Neural cell (in vitro differentiated cells): ENCODE results near the gene OLFM1. TPM values are rescaled to one million over a fixed set of nuclear protein-coding genes. Genes with fewer than 3 reads are reported as not detected.

Source experiments
- H2AFZ ChIP-seq: fragments of 200-600, 300-800 bp; sonication (generic), shearing (Covaris generic); 2 replicates; pipeline ENCODE4 v1.6.0; 2014; ENCODE audit warnings: low read depth, mild to moderate bottlenecking, antibody characterized with exemption, low read length, moderate library complexity
- H3F3A ChIP-seq: fragments of 200-600 bp; shearing (Covaris generic); 2 replicates; pipeline ENCODE4 v1.6.1; 2016; ENCODE audit warnings: mild to moderate bottlenecking, moderate library complexity, mixed read lengths, antibody characterized with exemption, low read length; ENCODE audit not compliant: insufficient read depth, poor library complexity, severe bottlenecking
- H3K27ac ChIP-seq: fragments of 200-600, 300-800 bp; sonication (generic), shearing (Covaris generic); 2 replicates; pipeline ENCODE4 v1.5.1; 2014; ENCODE audit warnings: mild to moderate bottlenecking, low read length, moderate library complexity
- H3K27me3 ChIP-seq: fragments of 300-800, 200-600 bp; sonication (generic), shearing (Covaris generic); 2 replicates; pipeline ENCODE4 v1.6.0; 2014; ENCODE audit warnings: mild to moderate bottlenecking, low read depth, low read length, moderate library complexity; ENCODE audit not compliant: insufficient read depth
- H3K36me3 ChIP-seq: fragments of 300-800, 200-600 bp; sonication (generic), shearing (Covaris generic); 2 replicates; pipeline ENCODE4 v1.5.1; 2014; ENCODE audit warnings: mild to moderate bottlenecking, antibody characterized with exemption, low read length, moderate library complexity; ENCODE audit not compliant: insufficient read depth
- H3K4me2 ChIP-seq: fragments of 300-800, 200-600 bp; sonication (generic), shearing (Covaris generic); 2 replicates; pipeline ENCODE4 v1.6.0; 2014; ENCODE audit warnings: mild to moderate bottlenecking, low read length
- H3K4me3 ChIP-seq: fragments of 300-800, 200-600 bp; sonication (generic), shearing (Covaris generic); 2 replicates; pipeline ENCODE4 v1.5.1; 2014; ENCODE audit warnings: mild to moderate bottlenecking, low read length, moderate library complexity
- H3K79me2 ChIP-seq: fragments of 200-600 bp; shearing (Covaris generic); replicated peaks from 2 replicates; pipeline ENCODE4 v1.6.0; 2014; ENCODE audit warnings: mild to moderate bottlenecking, low read length, moderate library complexity; ENCODE audit not compliant: insufficient read depth
- H3K9ac ChIP-seq: fragments of 300-800, 200-600 bp; sonication (generic), shearing (Covaris generic); 2 replicates; pipeline ENCODE4 v1.6.1; 2016; ENCODE audit warnings: mild to moderate bottlenecking, low read length, mixed read lengths
- H3K9me2 ChIP-seq: fragments of 200-600 bp; shearing (Covaris generic); 2 replicates; pipeline ENCODE4 v1.6.1; 2016; ENCODE audit warnings: mild to moderate bottlenecking, low read length, mixed read lengths; ENCODE audit not compliant: insufficient read depth
- H3K9me3 ChIP-seq: fragments of 200-600, 300-800 bp; sonication (generic), shearing (Covaris generic); 2 replicates; pipeline ENCODE4 v1.6.1; 2016; ENCODE audit warnings: mild to moderate bottlenecking, mixed run types, low read length, moderate library complexity, mixed read lengths
- H4K20me1 ChIP-seq: fragments of 200-600 bp; shearing (Covaris generic); 2 replicates; pipeline ENCODE4 v1.6.1; 2016; ENCODE audit warnings: mild to moderate bottlenecking, mixed run types; ENCODE audit not compliant: insufficient read depth
- EP300 ChIP-seq: fragments of 450-650 bp; conservative IDR thresholded peaks from 2 replicates; pipeline ENCODE4 v1.6.1; 2014; ENCODE audit warnings: antibody characterized with exemption, mild to moderate bottlenecking, moderate library complexity; ENCODE audit not compliant: poor library complexity, severe bottlenecking
- EZH2 ChIP-seq: fragments of 200-600, 300-800 bp; shearing (Covaris generic), sonication (generic); IDR thresholded peaks from 2 replicates; pipeline ENCODE4 v1.6.1; 2014; ENCODE audit warnings: antibody characterized with exemption, low read length, borderline replicate concordance, mild to moderate bottlenecking; ENCODE audit not compliant: insufficient read depth, poor library complexity, severe bottlenecking
- MXI1 ChIP-seq: fragments of 450-650 bp; conservative IDR thresholded peaks from 2 replicates; pipeline ENCODE4 v1.6.1; 2014; ENCODE audit warnings: antibody characterized with exemption, mild to moderate bottlenecking; ENCODE audit not compliant: poor library complexity, severe bottlenecking
- POLR2AphosphoS5 ChIP-seq: IDR thresholded peaks from 2 replicates; pipeline ENCODE4 v1.6.1; 2012
- RAD21 ChIP-seq: fragments of 450-650 bp; conservative IDR thresholded peaks from 2 replicates; pipeline ENCODE4 v1.6.1; 2014; ENCODE audit warnings: antibody characterized with exemption, mild to moderate bottlenecking, moderate library complexity
- REST ChIP-seq: IDR thresholded peaks from 2 replicates; pipeline ENCODE4 v1.6.1; 2012; ENCODE audit warnings: borderline replicate concordance
- SMC3 ChIP-seq: fragments of 450-650 bp; conservative IDR thresholded peaks from 2 replicates; pipeline ENCODE4 v1.6.1; 2014; ENCODE audit warnings: antibody characterized with exemption, mild to moderate bottlenecking, moderate library complexity; ENCODE audit not compliant: poor library complexity
- TAF1 ChIP-seq: IDR thresholded peaks from 2 replicates; pipeline ENCODE4 v1.6.1; 2012; ENCODE audit warnings: low read depth
- polyA plus RNA-seq: library from polyadenylated mRNA; depleted of rRNA; stranded (reverse); fragments of >200 nt; gene quantifications from 2 replicates; pipeline ENCODE4 v1.2.3, GENCODE V29; 2014
- TF ChIP-seq, protein P1 (sequence below): fragments of 450-650 bp; IDR thresholded peaks from 2 replicates; pipeline ENCODE4 v1.5.1; 2014; ENCODE audit warnings: antibody characterized with exemption, mild to moderate bottlenecking, moderate library complexity; ENCODE audit not compliant: poor library complexity, severe bottlenecking

The OLFM1 gene
- polyA plus RNA-seq, 1 donor from 2014 or later, result 102 TPM

DNA sequence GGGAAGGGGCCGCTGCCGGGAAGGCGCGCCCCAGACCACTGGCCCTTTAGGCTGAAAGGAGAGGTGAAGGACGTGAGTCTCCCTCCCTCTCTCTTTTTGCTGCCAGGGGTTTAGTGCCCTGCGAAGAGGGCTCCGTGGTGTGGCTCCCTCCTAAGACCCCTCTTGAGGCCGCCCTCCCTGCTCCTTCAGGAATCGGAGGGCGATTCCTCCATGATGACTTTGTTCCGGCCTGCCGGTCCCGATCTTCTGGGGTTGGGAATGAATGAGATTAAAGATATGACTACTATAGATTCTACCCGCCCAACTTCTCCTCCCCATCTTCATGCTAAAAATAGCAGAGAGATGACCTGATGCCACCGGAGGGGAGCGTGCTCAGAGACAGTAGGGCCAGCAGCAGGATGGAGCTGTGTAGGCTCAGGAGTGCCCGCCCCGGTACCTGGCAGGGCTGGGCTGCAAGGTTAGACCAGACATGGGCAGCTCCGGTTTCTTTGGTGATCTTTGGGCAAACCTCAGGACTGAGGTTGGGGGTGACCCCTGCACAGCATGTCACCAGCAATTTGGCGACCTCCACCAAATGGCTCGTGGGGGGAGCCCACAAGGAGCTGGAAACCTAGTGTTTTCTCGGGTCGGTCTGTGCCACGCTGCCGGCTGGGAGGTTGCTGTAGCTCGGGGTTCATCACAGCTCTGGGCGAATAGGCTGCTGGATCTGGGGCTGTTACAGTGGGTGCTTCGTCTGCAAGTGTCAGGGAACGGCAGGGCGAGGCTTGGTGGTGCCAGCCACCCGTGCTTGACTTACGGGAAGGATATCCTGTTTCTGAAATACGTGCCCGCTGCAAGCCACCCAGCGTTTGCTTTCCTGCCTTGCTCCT, 1.7 kb downstream of the OLFM1 start:
- no peaks in the 10 kb centered on the region for H3F3A ChIP-seq
- H3K9me2 ChIP-seq, result no peaks in the 10 kb centered on the region
- no peak overlapping the region for H3K4me2 ChIP-seq
- H3K9ac ChIP-seq, result peak overlapping the region; percentile 52
- H3K4me3 ChIP-seq, result peak overlapping the region; percentile 66
- TF ChIP-seq, protein P1, sequence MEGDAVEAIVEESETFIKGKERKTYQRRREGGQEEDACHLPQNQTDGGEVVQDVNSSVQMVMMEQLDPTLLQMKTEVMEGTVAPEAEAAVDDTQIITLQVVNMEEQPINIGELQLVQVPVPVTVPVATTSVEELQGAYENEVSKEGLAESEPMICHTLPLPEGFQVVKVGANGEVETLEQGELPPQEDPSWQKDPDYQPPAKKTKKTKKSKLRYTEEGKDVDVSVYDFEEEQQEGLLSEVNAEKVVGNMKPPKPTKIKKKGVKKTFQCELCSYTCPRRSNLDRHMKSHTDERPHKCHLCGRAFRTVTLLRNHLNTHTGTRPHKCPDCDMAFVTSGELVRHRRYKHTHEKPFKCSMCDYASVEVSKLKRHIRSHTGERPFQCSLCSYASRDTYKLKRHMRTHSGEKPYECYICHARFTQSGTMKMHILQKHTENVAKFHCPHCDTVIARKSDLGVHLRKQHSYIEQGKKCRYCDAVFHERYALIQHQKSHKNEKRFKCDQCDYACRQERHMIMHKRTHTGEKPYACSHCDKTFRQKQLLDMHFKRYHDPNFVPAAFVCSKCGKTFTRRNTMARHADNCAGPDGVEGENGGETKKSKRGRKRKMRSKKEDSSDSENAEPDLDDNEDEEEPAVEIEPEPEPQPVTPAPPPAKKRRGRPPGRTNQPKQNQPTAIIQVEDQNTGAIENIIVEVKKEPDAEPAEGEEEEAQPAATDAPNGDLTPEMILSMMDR, result no peak
- TF ChIP-seq TAF1, result no peak
- no peak for TF ChIP-seq SMC3
- no peak for TF ChIP-seq POLR2AphosphoS5
- no peak for TF ChIP-seq EP300
- TF ChIP-seq REST, result no peak
- TF ChIP-seq EZH2, result no peak
- TF ChIP-seq MXI1, result no peak
- TF ChIP-seq RAD21, result no peak
- H2AFZ ChIP-seq, result no peak overlapping the region
- no peak overlapping the region for H3K27ac ChIP-seq
- no peaks in the 10 kb centered on the region for H3K9me3 ChIP-seq
- peaks cover 34% of the 10 kb centered on the region for H3K27me3 ChIP-seq
- H4K20me1 ChIP-seq, result peaks cover 4% of the 10 kb centered on the region
- no peaks in the 10 kb centered on the region for H3K36me3 ChIP-seq
- H3K79me2 ChIP-seq, result no peaks in the 10 kb centered on the region

DNA sequence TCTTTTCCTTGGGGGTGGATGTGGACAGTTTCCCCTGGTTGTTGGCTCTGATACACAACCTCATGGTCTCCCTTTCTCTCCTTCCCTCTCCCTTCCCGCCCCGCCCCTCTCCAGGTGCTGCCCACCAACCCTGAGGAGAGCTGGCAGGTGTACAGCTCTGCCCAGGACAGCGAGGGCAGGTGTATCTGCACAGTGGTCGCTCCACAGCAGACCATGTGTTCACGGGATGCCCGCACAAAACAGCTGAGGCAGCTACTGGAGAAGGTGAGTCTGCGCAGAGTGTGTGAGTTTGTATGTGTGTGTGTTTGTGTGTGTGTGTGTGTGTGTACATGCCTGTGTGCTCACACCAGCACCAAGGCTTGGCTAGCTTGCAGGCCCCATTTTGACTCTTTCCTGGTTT, 2.6 kb downstream of the OLFM1 start:
- H3K9me2 ChIP-seq, result no peaks in the 10 kb centered on the region
- H3K9ac ChIP-seq, result no peak overlapping the region
- no peak overlapping the region for H3K4me2 ChIP-seq
- no peak for TF ChIP-seq MXI1
- TF ChIP-seq POLR2AphosphoS5, result no peak
- TF ChIP-seq, protein P1, result no peak
- TF ChIP-seq SMC3, result no peak
- TF ChIP-seq REST, result no peak
- no peak for TF ChIP-seq EZH2
- no peak for TF ChIP-seq TAF1
- no peak for TF ChIP-seq RAD21
- TF ChIP-seq EP300, result no peak
- H3K79me2 ChIP-seq, result no peaks in the 10 kb centered on the region
- H3F3A ChIP-seq, result no peaks in the 10 kb centered on the region
- H3K36me3 ChIP-seq, result no peaks in the 10 kb centered on the region
- H3K27ac ChIP-seq, result no peak overlapping the region
- peaks cover 4% of the 10 kb centered on the region for H4K20me1 ChIP-seq
- H3K9me3 ChIP-seq, result no peaks in the 10 kb centered on the region
- no peak overlapping the region for H3K4me3 ChIP-seq
- peaks cover 34% of the 10 kb centered on the region for H3K27me3 ChIP-seq
- H2AFZ ChIP-seq, result no peak overlapping the region
